Measurements from ENCODE around the gene NR2E3. TPM values are rescaled to one million over a fixed set of nuclear protein-coding genes. Genes with fewer than 3 reads are reported as not detected.

The NR2E3 gene
- polyA plus RNA-seq, 1 experiment: not detected

- TF ChIP-seq, protein P1, sequence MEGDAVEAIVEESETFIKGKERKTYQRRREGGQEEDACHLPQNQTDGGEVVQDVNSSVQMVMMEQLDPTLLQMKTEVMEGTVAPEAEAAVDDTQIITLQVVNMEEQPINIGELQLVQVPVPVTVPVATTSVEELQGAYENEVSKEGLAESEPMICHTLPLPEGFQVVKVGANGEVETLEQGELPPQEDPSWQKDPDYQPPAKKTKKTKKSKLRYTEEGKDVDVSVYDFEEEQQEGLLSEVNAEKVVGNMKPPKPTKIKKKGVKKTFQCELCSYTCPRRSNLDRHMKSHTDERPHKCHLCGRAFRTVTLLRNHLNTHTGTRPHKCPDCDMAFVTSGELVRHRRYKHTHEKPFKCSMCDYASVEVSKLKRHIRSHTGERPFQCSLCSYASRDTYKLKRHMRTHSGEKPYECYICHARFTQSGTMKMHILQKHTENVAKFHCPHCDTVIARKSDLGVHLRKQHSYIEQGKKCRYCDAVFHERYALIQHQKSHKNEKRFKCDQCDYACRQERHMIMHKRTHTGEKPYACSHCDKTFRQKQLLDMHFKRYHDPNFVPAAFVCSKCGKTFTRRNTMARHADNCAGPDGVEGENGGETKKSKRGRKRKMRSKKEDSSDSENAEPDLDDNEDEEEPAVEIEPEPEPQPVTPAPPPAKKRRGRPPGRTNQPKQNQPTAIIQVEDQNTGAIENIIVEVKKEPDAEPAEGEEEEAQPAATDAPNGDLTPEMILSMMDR (IDR thresholded peaks at IDR 0.05; ENCODE audit: insufficient read depth, low read depth, low read length): no peak
- ChIA-PET POLR2A (no interaction called here), CTCF (interaction anchor here (0.6 kb wide), 1 partner anchor 414 kb away, joined by 3 read pairs; no protein-coding TSS in a partner anchor)
- Histone ChIP-seq H3K27me3 (ENCODE audit: control insufficient read depth, insufficient read depth, low read length) (no peaks in the 10 kb centered on the region), H3K4me3 (ENCODE audit: low read depth, low read length) (no peak overlapping the region), H3K36me3 (ENCODE audit: control insufficient read depth, insufficient read depth, low read length) (peaks cover 1% of the 10 kb centered on the region)
- DNase-seq (ENCODE audit: low read depth): no peak
Observed at GRCh38 chr15:71821547-71822129, 11.3 kb downstream of the NR2E3 start.

- POLR2A ChIA-PET: no interaction called here
- DNase-seq (ENCODE audit: low read depth): no peak
- TF ChIP-seq, protein P1 (IDR thresholded peaks at IDR 0.05; ENCODE audit: insufficient read depth, low read depth, low read length): no peak
- no peaks in the 10 kb centered on the region for H3K27me3 ChIP-seq (ENCODE audit: control insufficient read depth, insufficient read depth, low read length)
- H3K36me3 ChIP-seq (ENCODE audit: control insufficient read depth, insufficient read depth, low read length): peaks cover 5% of the 10 kb centered on the region
- H3K4me3 ChIP-seq (ENCODE audit: low read depth, low read length): no peak overlapping the region
- CTCF ChIA-PET: interaction anchor here (0.5 kb wide), 1 partner anchor 334 kb away, joined by 3 read pairs; no protein-coding TSS in a partner anchor
Observed at GRCh38 chr15:71822890-71823630, 12.7 kb downstream of the NR2E3 start.

GRCh38 chr15:71823801-71824200 is 13.4 kb downstream of the NR2E3 start:
- POLR2A ChIA-PET: no interaction called here
- H3K27me3 ChIP-seq (ENCODE audit: control insufficient read depth, insufficient read depth, low read length): no peaks in the 10 kb centered on the region
- peaks cover 5% of the 10 kb centered on the region for H3K36me3 ChIP-seq (ENCODE audit: control insufficient read depth, insufficient read depth, low read length)
- DNase-seq (ENCODE audit: low read depth): no peak
- CTCF ChIA-PET: interaction anchor here (0.5 kb wide), 1 partner anchor 333 kb away, joined by 3 read pairs; no protein-coding TSS in a partner anchor
- no peak overlapping the region for H3K4me3 ChIP-seq (ENCODE audit: low read depth, low read length)
- TF ChIP-seq, protein P1 (IDR thresholded peaks at IDR 0.05; ENCODE audit: insufficient read depth, low read depth, low read length): no peak

DNA sequence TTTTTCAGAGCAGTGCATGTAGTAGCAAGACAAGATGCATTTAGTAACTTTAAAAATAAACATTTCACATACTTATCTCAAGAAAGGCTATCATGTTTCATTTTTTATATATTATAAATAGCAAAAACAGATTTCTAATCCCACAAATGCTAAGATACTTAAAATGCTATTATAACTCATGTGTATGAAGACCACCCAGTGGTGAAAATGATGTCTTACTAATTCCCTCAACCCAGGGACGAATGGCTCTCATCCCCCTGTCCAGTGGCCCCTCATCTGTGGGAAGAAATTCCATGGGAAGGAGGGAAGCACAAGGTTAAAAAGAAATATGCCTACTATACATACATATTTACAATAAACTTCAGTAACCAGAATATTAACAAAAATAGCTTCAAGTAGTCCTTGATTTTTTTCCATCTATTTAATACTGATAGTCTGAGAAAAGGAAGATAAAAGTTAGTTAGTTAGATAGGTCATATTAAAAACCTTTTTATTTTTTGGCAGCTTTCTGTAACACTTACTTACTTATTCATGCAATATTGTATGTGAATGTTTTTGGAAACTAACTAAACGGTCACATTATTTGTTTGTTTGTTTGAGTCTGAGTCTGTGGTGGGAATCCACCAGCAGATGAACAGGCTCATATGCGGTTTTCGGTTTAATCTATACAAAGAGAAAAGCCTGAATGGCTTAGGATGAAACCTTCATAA is 14.8 kb downstream of the NR2E3 start:
- Histone ChIP-seq H3K36me3 (ENCODE audit: control insufficient read depth, insufficient read depth, low read length) (peaks cover 9% of the 10 kb centered on the region), H3K27me3 (ENCODE audit: control insufficient read depth, insufficient read depth, low read length) (no peaks in the 10 kb centered on the region), H3K4me3 (ENCODE audit: low read depth, low read length) (no peak overlapping the region)
- CTCF ChIA-PET: no interaction called here
- TF ChIP-seq, protein P1 (IDR thresholded peaks at IDR 0.05; ENCODE audit: insufficient read depth, low read depth, low read length): no peak
- no peak for DNase-seq (ENCODE audit: low read depth)
- POLR2A ChIA-PET: no interaction called here

- POLR2A ChIA-PET: no interaction called here
- Histone ChIP-seq H3K4me3 (ENCODE audit: low read depth, low read length) (no peak overlapping the region), H3K27me3 (ENCODE audit: control insufficient read depth, insufficient read depth, low read length) (no peaks in the 10 kb centered on the region), H3K36me3 (ENCODE audit: control insufficient read depth, insufficient read depth, low read length) (peaks cover 9% of the 10 kb centered on the region)
- TF ChIP-seq, protein P1 (IDR thresholded peaks at IDR 0.05; ENCODE audit: insufficient read depth, low read depth, low read length): no peak
- DNase-seq (ENCODE audit: low read depth): no peak
- CTCF ChIA-PET: interaction anchor here (0.8 to 0.9 kb wide), 2 partner anchors 294 to 330 kb away, joined by 3 to 4 read pairs; no protein-coding TSS in a partner anchor
Observed at GRCh38 chr15:71826196-71826595, 15.8 kb downstream of the NR2E3 start.
